Activated naive CD4-positive, alpha-beta T cell treated with anti-CD3 and anti-CD28 coated beads, Interleukin-2, amount 50 U/mL, for 24 hours (primary cell): ENCODE results near the gene GABPB2.

Experiments used
- H3K27ac Mint-ChIP-seq: one replicate; pipeline ENCODE4 v1.8.0; 2021; ENCODE audit warnings: mild to moderate bottlenecking, mixed read lengths
- H3K27me3 Mint-ChIP-seq: one replicate; pipeline ENCODE4 v1.8.0; 2021; ENCODE audit warnings: mixed read lengths
- H3K36me3 Mint-ChIP-seq: one replicate; pipeline ENCODE4 v1.8.0; 2021; ENCODE audit warnings: mixed read lengths
- H3K4me1 Mint-ChIP-seq: one replicate; pipeline ENCODE4 v1.8.0; 2021; ENCODE audit warnings: mixed read lengths
- H3K4me3 Mint-ChIP-seq: one replicate; pipeline ENCODE4 v1.8.0; 2021; ENCODE audit warnings: mild to moderate bottlenecking, mixed read lengths
- H3K9me3 Mint-ChIP-seq: one replicate; pipeline ENCODE4 v1.8.0; 2021; ENCODE audit warnings: mixed read lengths

The GABPB2 gene

GRCh38 chr1:151135433-151136385 lies 65.1 kb downstream of the GABPB2 start:
- H3K4me1 Mint-ChIP-seq = peaks cover 5% of the 10 kb centered on the region
- H3K4me3 Mint-ChIP-seq = no peak overlapping the region

DNA sequence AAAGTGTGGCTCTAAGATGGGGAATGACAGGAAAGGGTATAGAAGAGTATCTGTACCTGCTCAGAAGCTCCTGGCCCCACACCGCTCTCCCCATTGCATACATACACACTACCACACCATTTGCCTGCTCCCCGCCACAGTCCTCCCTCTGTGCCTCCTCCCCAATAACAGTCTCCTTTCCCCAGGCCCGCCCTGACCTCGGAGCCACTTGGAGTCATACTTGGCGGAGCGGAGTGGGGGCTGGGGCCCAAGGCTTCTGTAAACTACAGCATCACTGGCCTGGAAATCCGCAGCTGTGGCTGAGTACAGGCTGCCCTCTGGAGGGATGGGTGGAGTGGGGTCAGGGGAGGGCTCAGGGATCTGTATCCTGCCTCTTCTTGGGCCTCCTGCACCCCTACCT lies 67.2 kb downstream of the GABPB2 start:
- Mint-ChIP-seq H3K9me3 (no peaks in the 10 kb centered on the region), H3K4me3 (no peak overlapping the region), H3K27me3 (no peaks in the 10 kb centered on the region), H3K27ac (no peak overlapping the region), H3K36me3 (peaks cover 1% of the 10 kb centered on the region), H3K4me1 (no peaks in the 10 kb centered on the region)

More at GRCh38 chr1:151135433-151136385, 65.1 kb downstream of the GABPB2 start:
- no peak overlapping the region for H3K27ac Mint-ChIP-seq
- H3K9me3 Mint-ChIP-seq = no peaks in the 10 kb centered on the region
- H3K27me3 Mint-ChIP-seq = no peaks in the 10 kb centered on the region
- peaks cover 1% of the 10 kb centered on the region for H3K36me3 Mint-ChIP-seq

GRCh38 chr1:151142411-151143056 lies 72.0 kb downstream of the GABPB2 start:
- H3K36me3 Mint-ChIP-seq = no peaks in the 10 kb centered on the region
- H3K27ac Mint-ChIP-seq = no peak overlapping the region
- no peak overlapping the region for H3K4me3 Mint-ChIP-seq
- peaks cover 17% of the 10 kb centered on the region for H3K4me1 Mint-ChIP-seq
- no peaks in the 10 kb centered on the region for H3K27me3 Mint-ChIP-seq
- no peaks in the 10 kb centered on the region for H3K9me3 Mint-ChIP-seq

DNA sequence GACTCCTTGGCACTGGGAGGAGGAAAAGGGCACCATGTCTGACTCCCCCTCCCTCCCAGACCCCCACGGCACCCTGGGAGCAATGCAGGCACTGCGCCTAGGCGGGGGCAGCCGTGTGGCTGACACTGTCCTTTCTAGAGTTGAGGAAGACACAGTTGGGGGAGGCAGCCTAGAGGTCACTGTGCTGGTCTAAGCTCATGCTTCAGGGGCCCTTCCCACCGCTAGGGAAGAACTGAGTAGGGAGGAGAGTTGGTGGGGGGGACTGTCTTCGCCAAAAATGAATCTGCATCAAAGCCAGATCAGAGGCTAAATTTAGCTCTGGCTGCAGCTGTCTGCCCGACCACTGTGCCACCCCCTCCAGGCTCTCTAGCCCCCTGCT lies 72.5 kb downstream of the GABPB2 start:
- H3K9me3 Mint-ChIP-seq = no peaks in the 10 kb centered on the region
- H3K36me3 Mint-ChIP-seq = no peaks in the 10 kb centered on the region
- H3K27me3 Mint-ChIP-seq = no peaks in the 10 kb centered on the region
- H3K27ac Mint-ChIP-seq = no peak overlapping the region
- peaks cover 17% of the 10 kb centered on the region for H3K4me1 Mint-ChIP-seq
- no peak overlapping the region for H3K4me3 Mint-ChIP-seq

DNA sequence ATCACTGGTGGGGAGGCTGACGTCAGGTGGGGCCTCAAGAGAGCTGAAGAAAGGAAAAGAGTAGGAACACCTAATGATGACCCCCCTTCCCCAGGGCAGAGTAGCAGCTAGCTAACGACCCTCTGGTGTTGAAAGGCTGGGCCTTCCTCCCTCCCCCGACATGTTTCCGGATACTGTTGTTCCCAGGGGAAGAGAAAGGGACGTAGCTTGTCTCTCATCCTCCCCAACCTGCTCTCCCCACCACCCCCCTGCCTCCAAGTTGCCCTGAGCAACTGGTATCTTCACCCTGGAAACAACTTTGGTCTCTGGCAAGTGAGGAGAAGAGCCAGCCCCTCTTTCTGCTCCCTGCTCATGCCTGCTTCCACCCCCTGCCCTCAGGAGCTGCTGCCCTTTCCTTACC lies 73.4 kb downstream of the GABPB2 start:
- H3K9me3 Mint-ChIP-seq = no peaks in the 10 kb centered on the region
- no peak overlapping the region for H3K4me3 Mint-ChIP-seq
- H3K27ac Mint-ChIP-seq = no peak overlapping the region

DNA sequence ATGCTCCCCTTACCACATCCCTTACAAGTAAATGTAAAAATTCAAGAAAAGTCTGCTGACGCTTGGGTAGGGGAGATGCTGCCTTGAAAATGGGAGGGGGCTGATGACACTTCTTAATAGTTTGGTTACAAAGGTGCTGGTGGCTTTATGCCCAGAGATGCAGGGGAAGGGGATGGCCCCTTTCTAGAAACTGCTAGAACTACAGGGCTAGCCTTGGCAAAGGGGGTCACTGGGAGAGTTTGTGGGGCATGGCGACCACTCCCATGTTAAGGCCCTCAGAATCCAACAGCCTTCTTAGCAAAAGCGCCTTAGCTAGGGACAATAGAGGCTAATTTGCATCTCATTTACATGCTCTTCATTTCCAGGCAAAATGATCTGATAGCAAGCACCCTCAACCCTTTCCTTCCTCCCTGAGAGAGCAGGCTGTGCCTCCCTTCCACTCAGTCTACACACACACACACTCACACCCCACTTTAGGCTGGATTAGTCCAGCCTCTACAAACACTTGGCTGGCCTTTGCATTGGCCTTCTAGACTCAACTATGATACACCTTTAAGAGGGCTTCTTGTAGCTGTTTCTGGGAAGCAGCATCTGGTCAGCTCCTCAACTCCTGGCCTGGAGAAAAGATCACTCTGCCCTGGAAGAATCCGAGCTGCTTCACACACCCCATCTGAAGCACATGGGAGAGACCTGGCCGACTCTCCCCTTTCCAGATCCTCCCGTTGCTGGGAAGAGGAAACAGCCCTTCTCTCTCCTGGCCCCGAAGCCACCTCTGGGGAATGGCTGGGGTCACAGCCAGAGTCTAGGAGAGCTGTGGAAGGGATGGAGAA lies 74.1 kb downstream of the GABPB2 start:
- peaks cover 17% of the 10 kb centered on the region for H3K4me1 Mint-ChIP-seq
- no peaks in the 10 kb centered on the region for H3K27me3 Mint-ChIP-seq
- no peak overlapping the region for H3K4me3 Mint-ChIP-seq
- H3K9me3 Mint-ChIP-seq = no peaks in the 10 kb centered on the region
- H3K27ac Mint-ChIP-seq = no peak overlapping the region
- no peaks in the 10 kb centered on the region for H3K36me3 Mint-ChIP-seq

More for the DNA sequence above, 73.4 kb downstream of the GABPB2 start:
- no peaks in the 10 kb centered on the region for H3K27me3 Mint-ChIP-seq
- no peaks in the 10 kb centered on the region for H3K36me3 Mint-ChIP-seq
- peaks cover 17% of the 10 kb centered on the region for H3K4me1 Mint-ChIP-seq

GRCh38 chr1:151145304-151146071 lies 74.9 kb downstream of the GABPB2 start:
- Mint-ChIP-seq H3K27ac (no peak overlapping the region), H3K36me3 (no peaks in the 10 kb centered on the region), H3K9me3 (no peaks in the 10 kb centered on the region), H3K27me3 (no peaks in the 10 kb centered on the region), H3K4me3 (peak overlapping the region; percentile 91), H3K4me1 (peaks cover 17% of the 10 kb centered on the region)

DNA sequence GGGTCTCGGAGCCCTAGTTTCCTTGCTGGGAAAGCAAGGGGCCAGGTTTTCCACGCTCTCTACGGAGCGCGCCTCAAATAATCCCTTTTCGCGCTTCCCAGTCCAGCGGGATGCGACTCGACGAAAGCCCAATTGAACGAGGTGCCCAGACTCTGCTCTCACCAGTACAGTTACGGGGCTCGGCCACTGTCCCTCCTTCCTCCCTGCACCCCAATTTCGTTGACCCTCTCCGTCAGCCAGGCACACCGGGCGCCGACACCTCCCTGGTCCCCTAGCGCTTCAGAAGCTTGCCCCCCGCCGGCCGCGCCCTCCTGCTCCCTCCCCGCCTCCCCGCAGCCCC lies 75.5 kb downstream of the GABPB2 start:
- Mint-ChIP-seq H3K9me3 (no peaks in the 10 kb centered on the region), H3K27me3 (no peaks in the 10 kb centered on the region), H3K27ac (no peak overlapping the region), H3K4me3 (peak overlapping the region; percentile 91), H3K4me1 (peaks cover 17% of the 10 kb centered on the region), H3K36me3 (no peaks in the 10 kb centered on the region)

- Mint-ChIP-seq H3K4me3 (peak within 1 kb of the TSS; percentile 91), H3K27ac (peak within 1 kb of the TSS; percentile 63), H3K9me3 (no peaks in the 10 kb centered on the region), H3K36me3 (no peaks in the 10 kb centered on the region), H3K27me3 (no peaks in the 10 kb centered on the region), H3K4me1 (peaks cover 17% of the 10 kb centered on the region)
These were observed 76.0 kb downstream of the GABPB2 start, which contains the start of gene SEMA6C for GRCh38 chr1:151146412-151147131. SEMA6C (minus strand) TSS chr1:151146631; CDS start chr1:151142621, 4,010 bp downstream.

DNA sequence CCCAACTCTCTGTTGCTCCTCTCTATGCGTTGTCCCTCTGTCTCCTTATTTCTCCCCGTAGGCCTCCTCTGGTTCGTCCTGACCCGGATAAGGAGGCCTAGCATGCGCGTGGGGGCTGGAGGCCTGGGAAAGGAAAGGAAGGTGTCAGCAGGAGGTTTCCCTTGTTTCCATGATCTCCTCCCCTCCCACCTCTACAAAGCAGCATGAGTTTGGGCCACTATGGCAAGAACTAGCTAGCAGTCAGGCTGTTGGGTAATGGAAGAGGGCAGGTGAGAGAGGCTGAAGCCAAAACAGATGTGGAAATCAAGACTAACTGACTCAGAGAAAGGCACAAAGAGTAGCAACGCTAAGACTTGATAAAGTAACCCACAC lies 76.6 kb downstream of the GABPB2 start:
- H3K9me3 Mint-ChIP-seq = no peaks in the 10 kb centered on the region
- peaks cover 17% of the 10 kb centered on the region for H3K4me1 Mint-ChIP-seq
- H3K4me3 Mint-ChIP-seq = peak overlapping the region; percentile 91

DNA sequence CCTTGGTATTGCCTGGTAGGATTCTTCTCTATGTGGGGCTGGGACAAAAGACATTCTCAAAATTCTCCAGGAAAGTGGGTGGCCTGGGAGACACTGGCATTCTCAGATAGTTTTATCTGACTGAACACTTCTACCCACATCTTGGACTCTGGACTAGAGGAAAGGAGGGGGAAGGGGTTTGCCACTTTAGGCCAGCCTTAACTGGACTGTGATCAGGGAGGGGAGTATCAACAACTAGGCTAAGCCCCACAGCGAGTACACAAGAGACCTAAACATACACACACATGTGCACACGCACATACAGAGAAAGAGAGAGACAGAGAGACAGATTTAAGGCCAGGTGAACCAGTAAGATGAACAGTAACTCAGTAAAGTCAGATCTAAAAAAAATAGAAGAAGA lies 77.1 kb downstream of the GABPB2 start:
- no peak overlapping the region for H3K27ac Mint-ChIP-seq
- no peaks in the 10 kb centered on the region for H3K9me3 Mint-ChIP-seq
- no peaks in the 10 kb centered on the region for H3K27me3 Mint-ChIP-seq
- peaks cover 17% of the 10 kb centered on the region for H3K4me1 Mint-ChIP-seq
- H3K4me3 Mint-ChIP-seq = peak overlapping the region; percentile 91
- no peaks in the 10 kb centered on the region for H3K36me3 Mint-ChIP-seq

More for the DNA sequence above, 76.6 kb downstream of the GABPB2 start:
- H3K27me3 Mint-ChIP-seq = no peaks in the 10 kb centered on the region
- no peaks in the 10 kb centered on the region for H3K36me3 Mint-ChIP-seq
- H3K27ac Mint-ChIP-seq = no peak overlapping the region

DNA sequence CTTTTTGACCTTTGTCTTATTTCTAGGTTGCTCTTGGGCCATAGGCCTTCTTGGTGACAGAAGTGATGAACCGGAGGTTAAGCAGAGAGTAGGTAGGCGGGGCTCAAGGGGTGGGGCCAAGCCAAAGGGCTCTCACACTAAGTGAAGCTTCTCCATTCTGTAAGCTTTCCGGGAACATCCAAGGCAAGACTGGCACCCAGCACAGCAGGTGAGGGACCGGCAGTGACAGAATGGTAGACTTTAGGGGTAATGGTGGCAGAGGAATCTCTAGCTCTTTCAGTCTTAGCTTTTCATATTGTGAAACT lies 85.9 kb downstream of the GABPB2 start, which contains the start of gene TNFAIP8L2:
Gene TNFAIP8L2, plus strand, starts transcription at position 135 of the 305 bp plus-strand sequence. CDS start 2,049 bp downstream, outside the sequence.
- Mint-ChIP-seq H3K27me3 (no peaks in the 10 kb centered on the region), H3K9me3 (no peaks in the 10 kb centered on the region), H3K4me3 (peak within 1 kb of the TSS; percentile 100), H3K36me3 (peaks cover 13% of the 10 kb centered on the region), H3K27ac (peak within 1 kb of the TSS; percentile 98), H3K4me1 (peaks cover 53% of the 10 kb centered on the region)

GRCh38 chr1:151157067-151157531 lies 86.5 kb downstream of the GABPB2 start:
- peak overlapping the region; percentile 100 for H3K4me3 Mint-ChIP-seq
- H3K36me3 Mint-ChIP-seq = peaks cover 15% of the 10 kb centered on the region
- no peaks in the 10 kb centered on the region for H3K9me3 Mint-ChIP-seq
- H3K27ac Mint-ChIP-seq = peak overlapping the region; percentile 98
- peaks cover 60% of the 10 kb centered on the region for H3K4me1 Mint-ChIP-seq
- H3K27me3 Mint-ChIP-seq = no peaks in the 10 kb centered on the region

- Mint-ChIP-seq H3K9me3 (no peaks in the 10 kb centered on the region), H3K27me3 (no peaks in the 10 kb centered on the region), H3K27ac (peak overlapping the region; percentile 98), H3K4me1 (peaks cover 70% of the 10 kb centered on the region), H3K36me3 (peaks cover 15% of the 10 kb centered on the region), H3K4me3 (peak overlapping the region; percentile 100)
These were observed 87.8 kb downstream of the GABPB2 start for GRCh38 chr1:151158326-151158725.
